Ovary (tissue), 3 donors: Measurements from ENCODE around the gene PHACTR3.

ENCODE experiments used
- CTCF ChIP-seq, 3 donors: fragments of 450-650 bp in 2 of 3; fragments of 200-600 bp in 1 of 3; IDR thresholded peaks; one replicate each; pipeline versions ENCODE4 v1.5.1 to v1.8.0; 2016 to 2022; ENCODE audit warnings: antibody characterized with exemption in 3 of 3, mild to moderate bottlenecking in 1 of 3
- EP300 ChIP-seq: sonication (generic); formaldehyde crosslinking; IDR thresholded peaks from one replicate; pipeline ENCODE4 v1.6.1; 2017; ENCODE audit warnings: antibody characterized with exemption
- donor health status: DM: no; HTN: no; CAD: no.

GRCh38 chr20:59770851-59771250 lies 166.5 kb downstream of the PHACTR3 start:
- TF ChIP-seq CTCF (IDR thresholded peaks at IDR 0.05) = no peak
- TF ChIP-seq EP300 = no peak
